Breast epithelium (tissue), 4 donors: ENCODE data around the gene ZFPL1. TPM values are rescaled to one million over a fixed set of nuclear protein-coding genes. Genes with fewer than 3 reads are reported as not detected.

Experiments
- DNase-seq, 2 donors: peaks; one replicate each; pipeline ENCODE4 v3.0.0-alpha.2; 2019; ENCODE audit warnings: low spot score in 2 of 2
- H3K27ac ChIP-seq, 2 donors: fragments of 200-600 bp; sonication (generic) in 1 of 2; one replicate each; pipeline ENCODE4 v1.5.1; 2016 to 2019; ENCODE audit warnings: mild to moderate bottlenecking in 1 of 2
- H3K27me3 ChIP-seq, 2 donors: fragments of 200-600 bp; sonication (generic) in 1 of 2; one replicate each; pipeline versions ENCODE4 v1.5.1 to v1.6.0; 2017 to 2019; ENCODE audit warnings: control low read depth in 1 of 2, mild to moderate bottlenecking in 1 of 2
- H3K36me3 ChIP-seq: fragments of 200-600 bp; one replicate; pipeline ENCODE4 v1.5.1; 2019
- H3K4me1 ChIP-seq, 2 donors: fragments of 200-600 bp; sonication (generic); one replicate each; pipeline ENCODE4 v1.5.1; 2016 to 2019; ENCODE audit warnings: control low read depth in 1 of 2
- H3K4me3 ChIP-seq, 3 donors: fragments of 200-600 bp; sonication (generic); 1 replicate in 2 of 3; 2 replicates in 1 of 3; pipeline ENCODE4 v1.5.1; 2016 to 2019; ENCODE audit warnings: mild to moderate bottlenecking in 3 of 3, moderate library complexity in 2 of 3
- H3K9me3 ChIP-seq, 2 donors: fragments of 200-600 bp; sonication (generic) in 1 of 2; one replicate each; pipeline ENCODE4 v1.5.1; 2016 to 2019; ENCODE audit warnings: control low read depth in 1 of 2
- CTCF ChIP-seq, 3 donors: fragments of 450-650 bp; IDR thresholded peaks; one replicate each; pipeline ENCODE4 v1.5.1; 2016 to 2017; ENCODE audit warnings: antibody characterized with exemption in 3 of 3, mild to moderate bottlenecking in 3 of 3, moderate library complexity in 3 of 3
- POLR2A ChIP-seq: fragments of 450-650 bp; IDR thresholded peaks from one replicate; pipeline ENCODE4 v1.6.1; 2016; ENCODE audit warnings: antibody characterized with exemption, mild to moderate bottlenecking, moderate library complexity
- POLR2AphosphoS5 ChIP-seq, 3 donors: sonication (generic); formaldehyde crosslinking; IDR thresholded peaks; one replicate each; pipeline ENCODE4 v1.6.1; 2017; ENCODE audit warnings: antibody characterized with exemption in 3 of 3
- intact Hi-C: fragments of 100-400 bp; cut with DNase I; formaldehyde crosslinking; loops from one replicate; pipeline ENCODE4 v1.15.1; 2023; ENCODE audit warnings: low total_unique reads
- total RNA-seq, 3 donors: library from RNA; depleted of rRNA; stranded (reverse); fragments of >200 nt; gene quantifications; one replicate each; pipeline ENCODE4 v1.1.0, GENCODE V29; 2016

ZFPL1 gene
- total RNA-seq, 3 donors from 2014 or later = 33.8 to 44.1 (median 44.0) TPM

DNA sequence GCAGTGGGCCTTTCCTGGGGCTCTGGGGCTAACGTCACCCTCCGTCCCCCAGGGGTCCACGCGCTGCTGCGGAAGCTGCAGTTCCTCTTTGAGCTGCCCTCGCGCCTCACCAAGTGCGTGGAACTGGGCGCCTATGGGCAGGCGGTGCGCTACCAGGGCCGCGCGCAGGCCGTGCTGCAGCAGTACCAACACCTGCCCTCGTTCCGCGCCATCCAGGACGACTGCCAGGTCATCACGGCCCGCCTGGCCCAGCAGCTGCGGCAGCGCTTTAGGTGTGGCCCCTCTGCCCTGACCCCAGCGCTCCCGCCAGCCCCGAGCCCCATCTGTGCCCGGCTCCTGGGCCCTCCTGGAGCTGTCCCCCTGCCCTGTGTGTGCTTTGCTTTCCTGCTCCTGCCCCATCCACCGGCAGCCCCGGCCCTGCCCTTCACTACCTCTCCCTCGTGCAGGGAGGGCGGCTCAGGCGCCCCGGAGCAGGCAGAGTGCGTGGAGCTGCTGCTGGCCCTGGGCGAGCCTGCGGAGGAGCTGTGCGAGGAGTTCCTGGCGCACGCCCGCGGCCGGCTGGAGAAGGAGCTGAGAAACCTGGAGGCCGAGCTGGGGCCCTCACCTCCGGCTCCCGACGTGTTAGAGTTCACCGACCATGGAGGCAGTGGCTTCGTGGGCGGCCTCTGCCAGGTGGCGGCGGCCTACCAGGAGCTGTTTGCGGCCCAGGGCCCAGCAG lies 23.9 kb downstream of the ZFPL1 start:
- no peak for TF ChIP-seq CTCF (IDR thresholded peaks at IDR 0.05)
- no peak for TF ChIP-seq POLR2AphosphoS5 (IDR thresholded peaks at IDR 0.05)
- TF ChIP-seq POLR2A = no peak
- H3K4me1 ChIP-seq = peaks cover 5 to 13% of the 10 kb centered on the region in 2 donors
- peaks cover 5% of the 10 kb centered on the region for H3K36me3 ChIP-seq
- no peak for DNase-seq
- H3K9me3 ChIP-seq = no peaks in the 10 kb centered on the region
- H3K27ac ChIP-seq = peak overlapping the region; percentile 38 to 54
- no peaks in the 10 kb centered on the region for H3K27me3 ChIP-seq
- intact Hi-C loops = no loop called here
- no peak overlapping the region for H3K4me3 ChIP-seq

DNA sequence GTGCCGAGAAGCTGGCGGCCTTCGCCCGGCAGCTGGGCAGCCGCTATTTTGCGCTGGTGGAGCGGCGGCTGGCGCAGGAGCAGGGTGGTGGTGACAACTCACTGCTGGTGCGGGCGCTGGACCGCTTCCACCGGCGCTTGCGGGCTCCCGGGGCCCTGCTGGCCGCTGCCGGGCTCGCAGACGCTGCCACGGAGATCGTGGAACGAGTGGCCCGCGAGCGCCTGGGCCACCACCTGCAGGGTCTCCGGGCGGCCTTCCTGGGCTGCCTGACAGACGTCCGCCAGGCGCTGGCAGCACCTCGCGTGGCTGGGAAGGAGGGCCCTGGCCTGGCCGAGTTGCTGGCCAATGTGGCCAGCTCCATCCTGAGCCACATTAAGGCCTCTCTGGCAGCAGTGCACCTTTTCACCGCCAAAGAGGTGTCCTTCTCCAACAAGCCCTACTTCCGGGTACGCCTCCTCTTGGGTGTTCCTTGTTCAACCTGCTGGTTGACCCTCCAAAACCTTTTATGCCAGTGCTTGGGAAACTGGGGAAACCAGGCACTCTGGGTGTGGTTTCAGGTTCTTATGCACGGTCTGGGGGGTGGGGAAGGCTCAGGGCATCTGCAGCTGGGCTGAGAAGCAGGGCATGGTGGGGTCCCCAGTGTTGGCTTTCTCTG lies 24.6 kb downstream of the ZFPL1 start:
- H3K27me3 ChIP-seq = no peaks in the 10 kb centered on the region

GRCh38 chr11:65109231-65110198 lies 25.5 kb downstream of the ZFPL1 start:
- TF ChIP-seq POLR2A (no peak), POLR2AphosphoS5 (IDR thresholded peaks at IDR 0.05) (no peak), CTCF (IDR thresholded peaks at IDR 0.05) (no peak)
- Histone ChIP-seq H3K9me3 (no peaks in the 10 kb centered on the region), H3K27ac (peak overlapping the region in 1 of 2 donors; percentile 68), H3K4me1 (peaks cover 6 to 13% of the 10 kb centered on the region in 2 donors), H3K36me3 (peaks cover 5% of the 10 kb centered on the region), H3K27me3 (no peaks in the 10 kb centered on the region), H3K4me3 (no peak overlapping the region)
- DNase-seq = no peak
- intact Hi-C loops = no loop called here

More for the DNA sequence above, 24.6 kb downstream of the ZFPL1 start:
- no peaks in the 10 kb centered on the region for H3K9me3 ChIP-seq
- no peak overlapping the region for H3K4me3 ChIP-seq
- peaks cover 6 to 15% of the 10 kb centered on the region in 2 donors for H3K4me1 ChIP-seq
- H3K27ac ChIP-seq = peak overlapping the region; percentile 38 to 54
- DNase-seq = peak in 1 of 2 donors; percentile 52
- H3K36me3 ChIP-seq = peaks cover 5% of the 10 kb centered on the region
- TF ChIP-seq CTCF (IDR thresholded peaks at IDR 0.05) = no peak
- TF ChIP-seq POLR2AphosphoS5 (IDR thresholded peaks at IDR 0.05) = peak in 1 of 3 donors; percentile 41
- TF ChIP-seq POLR2A = no peak
- intact Hi-C loops = no loop called here

DNA sequence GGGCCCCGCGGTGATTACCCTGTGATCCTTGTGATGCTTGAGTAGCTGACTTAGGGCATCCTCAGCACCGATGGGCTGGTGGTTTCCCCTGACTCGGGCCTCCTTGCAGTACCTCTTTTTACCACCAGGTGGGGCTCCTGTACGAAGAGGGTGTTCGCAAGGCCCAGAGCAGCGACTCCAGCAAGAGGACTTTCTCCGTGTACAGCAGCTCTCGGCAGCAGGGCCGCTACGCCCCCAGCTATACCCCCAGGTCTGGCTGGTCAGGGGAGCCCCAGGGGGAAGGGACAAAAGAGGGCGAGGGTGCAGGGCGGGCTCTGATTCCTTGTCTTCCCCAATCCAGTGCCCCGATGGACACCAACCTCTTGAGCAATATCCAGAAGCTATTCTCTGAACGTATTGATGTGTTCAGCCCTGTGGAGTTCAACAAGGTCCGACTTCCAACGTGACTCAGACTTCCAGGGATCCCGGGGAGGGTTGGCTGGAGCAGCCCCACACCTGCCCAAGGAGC lies 26.4 kb downstream of the ZFPL1 start:
- Histone ChIP-seq H3K9me3 (no peaks in the 10 kb centered on the region), H3K27me3 (no peaks in the 10 kb centered on the region), H3K27ac (peak overlapping the region; percentile 13 to 68), H3K4me1 (peaks cover 6 to 10% of the 10 kb centered on the region in 2 donors), H3K4me3 (no peak overlapping the region), H3K36me3 (peaks cover 5% of the 10 kb centered on the region)
- TF ChIP-seq POLR2AphosphoS5 (IDR thresholded peaks at IDR 0.05) (no peak), CTCF (IDR thresholded peaks at IDR 0.05) (peak; percentile 98 to 100 (median 98))
- intact Hi-C loops = no loop called here
- peak; percentile 80 to 92 for DNase-seq
